Heart right ventricle (tissue), 16 donors: Measurements from ENCODE around the gene PTGES. TPM values are rescaled to one million over a fixed set of nuclear protein-coding genes. Genes with fewer than 3 reads are reported as not detected.
A peak's percentile ranks its signal among the peaks of the same experiment; 100 is the strongest.

ENCODE experiments used
- ATAC-seq, 8 donors: fragments of 200-7000 bp; cut with Tn5 transposase; one replicate each; pipeline ENCODE4 v1.9.1; 2020; ENCODE audit warnings: mild to moderate bottlenecking in 8 of 8, moderate library complexity in 8 of 8, moderate number of reproducible peaks in 1 of 8
- DNase-seq, 2 donors: peaks; one replicate each; pipeline ENCODE4 v3.0.0-alpha.2; 2020
- H3K27ac ChIP-seq, 10 donors: fragments of 200-600 bp; sonication (generic) in 2 of 10; one replicate each; pipeline versions ENCODE4 v1.5.0 to v1.8.0; 2020 to 2022; ENCODE audit warnings: mild to moderate bottlenecking in 3 of 10
- H3K27me3 ChIP-seq, 7 donors: fragments of 200-600 bp; one replicate each; pipeline ENCODE4 v1.8.0; 2021 to 2022; ENCODE audit warnings: mild to moderate bottlenecking in 2 of 7
- H3K36me3 ChIP-seq, 9 donors: fragments of 200-600 bp; sonication (generic) in 1 of 9; one replicate each; pipeline versions ENCODE4 v1.5.0 to v1.8.0; 2020 to 2022; ENCODE audit warnings: mild to moderate bottlenecking in 2 of 9
- H3K4me1 ChIP-seq, 9 donors: fragments of 200-600 bp; sonication (generic) in 1 of 9; one replicate each; pipeline versions ENCODE4 v1.5.0 to v1.8.0; 2020 to 2022; ENCODE audit warnings: mild to moderate bottlenecking in 4 of 9
- H3K4me3 ChIP-seq, 10 donors: fragments of 200-600 bp; sonication (generic) in 2 of 10; one replicate each; pipeline versions ENCODE4 v1.5.0 to v1.8.0; 2020 to 2022; ENCODE audit warnings: mild to moderate bottlenecking in 7 of 10, moderate library complexity in 2 of 10
- H3K9me3 ChIP-seq, 11 donors: fragments of 200-600 bp in 10 of 11; sonication (generic) in 2 of 11; one replicate each; pipeline versions ENCODE4 v1.5.0 to v1.8.0; 2013 to 2022; ENCODE audit warnings: mild to moderate bottlenecking in 2 of 11, control low read depth in 1 of 11, moderate library complexity in 1 of 11
- CTCF ChIP-seq, 9 donors: fragments of 200-600 bp; sonication (generic) in 2 of 9; IDR thresholded peaks; one replicate each; pipeline versions ENCODE4 v1.5.0 to v1.8.0; 2021 to 2022; ENCODE audit warnings: antibody characterized with exemption in 9 of 9, mild to moderate bottlenecking in 5 of 9, moderate library complexity in 1 of 9
- WGBS, 2 donors: extraction: QIAGEN DNeasy Blood & Tissue Kit; methylation state at CpG; one replicate each; pipeline ENCODE4 v1.1.7; 2013; ENCODE audit warnings: inconsistent platforms in 1 of 2; 5-methylcytosine and 5-hydroxymethylcytosine counted together
- intact Hi-C, 10 donors: fragments of 100-400 bp; cut with DNase I; formaldehyde crosslinking; loops; one replicate each; pipeline versions ENCODE4 v1.11.1 to v1.14.2; 2022
- polyA plus RNA-seq, 2 donors: library from polyadenylated mRNA; stranded (reverse); fragments of 200-250 nt; gene quantifications; one replicate each; pipeline ENCODE4 v1.2.3, GENCODE V29; 2013
- total RNA-seq, 10 donors: library from RNA; stranded (reverse); fragmentation: NEBNext Ultra II Directional in 3 of 10; extraction: Animal tissue kit (Norgen Biotek cat#: 25700) in 3 of 10; gene quantifications; one replicate each; pipeline versions ENCODE4 v1.2.1 to v1.2.4, GENCODE V29; 2021 to 2023
- donor health status: Arrhythmogenic right ventricular cardiomyopathy.
- donor health status: ischemic (EF 13 %, LVEDD 7.1; RV severe dilation, severe dysfunction).
- donor health status: healthy with polysubstance abuse.
- donor health status: DM: no; HTN: yes; CAD: no.
- donor health status: DM: no; HTN: no; CAD: no.
- donor health status: ischemic (EF 25% LVEDD 6.9; RV normal size, moderate dysfunction).
- donor health status: ischemic (EF 25% LVEDD 5.7; RV mildly dilated, moderate dysfunction).
- donor health status: healthy.
- donor health status: DM: yes; HTN: yes; CAD: no.
- donor health status: Ischemic cardiomyopathy.
- donor health status: ischemic (EF 35%, LVEDD 5.7; RV mildly dilated, moderate dysfunction).
- donor health status: nonischemic (EF 11% LVEDD 7.7; RV severe dilation, severe dysfunction).
- donor health status: DM: yes; HTN: yes; CAD: no.
- donor health status: PGD.
- donor health status: ischemic (EF 29% LVEDD 5.4; RV normal size, mild dysfunction).
- donor health status: nonischemic (EF 23%, LVEDD 6.1; RV moderate dilation, normal function).

PTGES gene
- total and polyA plus RNA-seq, 12 donors: 0.15 to 5.7 (median 1.5) TPM

GRCh38 chr9:129719135-129719534 is 33.7 kb downstream of the PTGES start:
- H3K27me3 ChIP-seq: peaks cover 0 to 5% (median 0%) of the 10 kb centered on the region in 7 donors
- no peak for ATAC-seq
- H3K36me3 ChIP-seq: no peaks in the 10 kb centered on the region
- TF ChIP-seq CTCF (IDR thresholded peaks at IDR 0.05): no peak
- no peak overlapping the region for H3K4me3 ChIP-seq
- peaks cover 0 to 16% (median 0%) of the 10 kb centered on the region in 9 donors for H3K4me1 ChIP-seq
- no peak overlapping the region for H3K27ac ChIP-seq
- intact Hi-C loops: loop anchor here in 1 of 10 donors (5.0 kb wide), 1 partner anchor 67 kb away; no protein-coding TSS in a partner anchor
- no peaks in the 10 kb centered on the region for H3K9me3 ChIP-seq
- WGBS, 2 donors: 59 to 69% methylated on average over 38 of the region's 38 CpGs
- no peak for DNase-seq

GRCh38 chr9:129718647-129719046 is 34.2 kb downstream of the PTGES start:
- ATAC-seq: no peak
- no peak for TF ChIP-seq CTCF (IDR thresholded peaks at IDR 0.05)
- H3K9me3 ChIP-seq: no peaks in the 10 kb centered on the region
- no peak for DNase-seq
- H3K27ac ChIP-seq: no peak overlapping the region
- peaks cover 0 to 5% (median 0%) of the 10 kb centered on the region in 7 donors for H3K27me3 ChIP-seq
- 65 to 78% methylated on average over 5 of the region's 5 CpGs for WGBS, 2 donors
- intact Hi-C loops: loop anchor here in 1 of 10 donors (5.0 kb wide), 1 partner anchor 66 kb away; no protein-coding TSS in a partner anchor
- H3K36me3 ChIP-seq: no peaks in the 10 kb centered on the region
- peaks cover 0 to 16% (median 0%) of the 10 kb centered on the region in 9 donors for H3K4me1 ChIP-seq
- H3K4me3 ChIP-seq: no peak overlapping the region

- ATAC-seq: no peak
- WGBS, 2 donors: 85 to 92% methylated on average over 5 of the region's 5 CpGs
- peaks cover 0 to 6% (median 0%) of the 10 kb centered on the region in 7 donors for H3K27me3 ChIP-seq
Measured at GRCh38 chr9:129717991-129718390, 34.9 kb downstream of the PTGES start.

GRCh38 chr9:129716091-129716490 is 36.8 kb downstream of the PTGES start:
- Histone ChIP-seq H3K4me3 (no peak overlapping the region), H3K9me3 (no peaks in the 10 kb centered on the region), H3K27ac (peak overlapping the region in 5 of 10 donors; percentile 60 to 76 (median 67)), H3K36me3 (no peaks in the 10 kb centered on the region), H3K27me3 (peaks cover 0 to 17% (median 0%) of the 10 kb centered on the region in 7 donors), H3K4me1 (peaks cover 0 to 32% (median 3%) of the 10 kb centered on the region in 9 donors)
- WGBS, 2 donors: 54 to 57% methylated on average over 5 of the region's 5 CpGs
- peak in 1 of 2 donors; percentile 38 for DNase-seq
- intact Hi-C loops: loop anchor here in 1 of 10 donors (5.0 kb wide), 1 partner anchor 64 kb away; no protein-coding TSS in a partner anchor
- TF ChIP-seq CTCF (IDR thresholded peaks at IDR 0.05): no peak
- ATAC-seq: peak in 6 of 8 donors; percentile 48 to 85 (median 76)

More at GRCh38 chr9:129717991-129718390, 34.9 kb downstream of the PTGES start:
- Histone ChIP-seq H3K9me3 (no peaks in the 10 kb centered on the region), H3K4me3 (no peak overlapping the region), H3K4me1 (peaks cover 0 to 19% (median 0%) of the 10 kb centered on the region in 9 donors), H3K36me3 (no peaks in the 10 kb centered on the region), H3K27ac (no peak overlapping the region)
- TF ChIP-seq CTCF (IDR thresholded peaks at IDR 0.05): no peak
- intact Hi-C loops: loop anchor here in 1 of 10 donors (5.0 kb wide), 1 partner anchor 66 kb away; no protein-coding TSS in a partner anchor
- no peak for DNase-seq
